K562 (cell line): ENCODE measurements around the gene COL23A1. TPM values are rescaled to one million over a fixed set of nuclear protein-coding genes. Genes with fewer than 3 reads are reported as not detected.

Experiments
- PRPF4 ChIP-seq: fragments of 200-400 bp; formaldehyde crosslinking; IDR thresholded peaks from one replicate; pipeline ENCODE4 v1.6.1; 2017; ENCODE audit warnings: low read length, low read depth, mild to moderate bottlenecking; ENCODE audit not compliant: insufficient read depth, poor library complexity, severe bottlenecking
- RAD51 ChIP-seq: fragments of 450-650 bp; IDR thresholded peaks from 2 replicates; pipeline ENCODE4 v1.7.1; 2016; ENCODE audit warnings: low read depth, mild to moderate bottlenecking, borderline replicate concordance
- ZNF253 ChIP-seq: fragments of 250-450 bp; sonication (Bioruptor Pico); conservative IDR thresholded peaks from 2 replicates; pipeline ENCODE4 v1.6.1; 2021; ENCODE audit warnings: mild to moderate bottlenecking
- polyA plus RNA-seq, 8 experiments: library from polyadenylated mRNA; depleted of rRNA in 4 of 8; stranded (reverse) in 5 of 8; unstranded in 3 of 8; fragments of >200 nt; fragmentation: Nextera tagmentation in 2 of 8; fragmentation: Illumina TruSeq in 1 of 8; extraction: Ambion mirVana in 2 of 8; extraction: Trizol in 1 of 8; gene quantifications; 2 replicates each; pipeline versions ENCODE4 v1.2.1 to v1.2.3, GENCODE V29; 2011 to 2014; ENCODE audit warnings: inconsistent platforms in 1 of 8, missing spikeins in 1 of 8
- total RNA-seq, 7 experiments: library from RNA; depleted of rRNA in 6 of 7; stranded (reverse); fragments of >200 nt in 6 of 7; fragmentation: Illumina TruSeq in 2 of 7; extraction: Trizol in 2 of 7; gene quantifications; 2 replicates each; pipeline versions ENCODE4 v1.2.1 to v1.2.3, GENCODE V29; 2011 to 2021; ENCODE audit warnings: low replicate concordance in 1 of 7
- TF ChIP-seq, protein P1 (sequence below): fragments of 450-650 bp; IDR thresholded peaks from 2 replicates; pipeline ENCODE4 v1.6.1; 2016; ENCODE audit warnings: low read depth

COL23A1 gene
- total and polyA plus RNA-seq, 9 of the 15 experiments (the other 6 are each of a cell fraction or from before 2014, with no cell fraction given): 0.09 TPM; not detected in 8

DNA sequence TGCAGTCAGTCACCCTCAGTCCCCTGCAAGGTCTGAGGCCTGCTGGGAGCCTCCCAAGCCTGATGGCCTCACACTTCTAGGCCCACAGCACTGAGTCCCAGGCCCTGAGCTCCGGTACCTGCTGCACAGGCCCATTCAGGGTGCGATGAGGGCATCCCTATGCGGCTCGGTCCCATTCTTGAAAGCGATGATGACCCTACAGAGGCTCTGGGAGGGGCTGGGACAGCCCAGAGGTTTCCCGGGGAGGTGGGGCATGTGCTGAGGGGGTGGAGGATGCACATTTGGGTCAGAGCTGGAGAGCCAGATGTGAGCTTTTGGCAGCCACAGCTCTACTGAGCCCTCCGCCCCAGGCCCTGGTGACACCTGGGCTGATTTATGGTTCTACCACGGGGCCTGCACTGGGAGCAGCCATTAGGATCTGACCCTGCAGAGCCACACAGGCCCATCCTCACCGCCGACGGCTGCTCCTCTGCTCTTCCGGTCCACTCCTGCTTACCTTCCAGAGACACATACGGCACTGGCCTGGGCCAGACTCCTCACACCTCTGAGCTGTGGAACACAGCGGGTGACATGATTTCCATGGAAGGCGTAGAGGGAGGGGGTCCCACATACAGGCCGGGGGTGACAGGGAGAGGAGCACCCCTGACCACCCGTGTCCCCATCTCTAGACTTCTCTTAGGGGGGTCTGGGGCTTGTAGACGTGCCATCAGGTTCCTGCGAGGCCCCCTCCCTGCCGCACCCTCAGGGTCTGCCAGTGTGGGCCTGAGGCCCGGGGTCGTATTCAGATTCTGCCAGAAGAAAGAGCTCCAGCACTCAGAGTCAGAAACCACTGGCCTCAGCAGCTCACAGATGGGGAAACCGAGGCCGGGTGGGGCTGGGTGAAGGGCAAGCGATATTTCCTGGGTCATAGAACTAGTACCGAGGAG lies 53.4 kb downstream of the COL23A1 start (continued):
- no peak for TF ChIP-seq PRPF4
- TF ChIP-seq, protein P1, sequence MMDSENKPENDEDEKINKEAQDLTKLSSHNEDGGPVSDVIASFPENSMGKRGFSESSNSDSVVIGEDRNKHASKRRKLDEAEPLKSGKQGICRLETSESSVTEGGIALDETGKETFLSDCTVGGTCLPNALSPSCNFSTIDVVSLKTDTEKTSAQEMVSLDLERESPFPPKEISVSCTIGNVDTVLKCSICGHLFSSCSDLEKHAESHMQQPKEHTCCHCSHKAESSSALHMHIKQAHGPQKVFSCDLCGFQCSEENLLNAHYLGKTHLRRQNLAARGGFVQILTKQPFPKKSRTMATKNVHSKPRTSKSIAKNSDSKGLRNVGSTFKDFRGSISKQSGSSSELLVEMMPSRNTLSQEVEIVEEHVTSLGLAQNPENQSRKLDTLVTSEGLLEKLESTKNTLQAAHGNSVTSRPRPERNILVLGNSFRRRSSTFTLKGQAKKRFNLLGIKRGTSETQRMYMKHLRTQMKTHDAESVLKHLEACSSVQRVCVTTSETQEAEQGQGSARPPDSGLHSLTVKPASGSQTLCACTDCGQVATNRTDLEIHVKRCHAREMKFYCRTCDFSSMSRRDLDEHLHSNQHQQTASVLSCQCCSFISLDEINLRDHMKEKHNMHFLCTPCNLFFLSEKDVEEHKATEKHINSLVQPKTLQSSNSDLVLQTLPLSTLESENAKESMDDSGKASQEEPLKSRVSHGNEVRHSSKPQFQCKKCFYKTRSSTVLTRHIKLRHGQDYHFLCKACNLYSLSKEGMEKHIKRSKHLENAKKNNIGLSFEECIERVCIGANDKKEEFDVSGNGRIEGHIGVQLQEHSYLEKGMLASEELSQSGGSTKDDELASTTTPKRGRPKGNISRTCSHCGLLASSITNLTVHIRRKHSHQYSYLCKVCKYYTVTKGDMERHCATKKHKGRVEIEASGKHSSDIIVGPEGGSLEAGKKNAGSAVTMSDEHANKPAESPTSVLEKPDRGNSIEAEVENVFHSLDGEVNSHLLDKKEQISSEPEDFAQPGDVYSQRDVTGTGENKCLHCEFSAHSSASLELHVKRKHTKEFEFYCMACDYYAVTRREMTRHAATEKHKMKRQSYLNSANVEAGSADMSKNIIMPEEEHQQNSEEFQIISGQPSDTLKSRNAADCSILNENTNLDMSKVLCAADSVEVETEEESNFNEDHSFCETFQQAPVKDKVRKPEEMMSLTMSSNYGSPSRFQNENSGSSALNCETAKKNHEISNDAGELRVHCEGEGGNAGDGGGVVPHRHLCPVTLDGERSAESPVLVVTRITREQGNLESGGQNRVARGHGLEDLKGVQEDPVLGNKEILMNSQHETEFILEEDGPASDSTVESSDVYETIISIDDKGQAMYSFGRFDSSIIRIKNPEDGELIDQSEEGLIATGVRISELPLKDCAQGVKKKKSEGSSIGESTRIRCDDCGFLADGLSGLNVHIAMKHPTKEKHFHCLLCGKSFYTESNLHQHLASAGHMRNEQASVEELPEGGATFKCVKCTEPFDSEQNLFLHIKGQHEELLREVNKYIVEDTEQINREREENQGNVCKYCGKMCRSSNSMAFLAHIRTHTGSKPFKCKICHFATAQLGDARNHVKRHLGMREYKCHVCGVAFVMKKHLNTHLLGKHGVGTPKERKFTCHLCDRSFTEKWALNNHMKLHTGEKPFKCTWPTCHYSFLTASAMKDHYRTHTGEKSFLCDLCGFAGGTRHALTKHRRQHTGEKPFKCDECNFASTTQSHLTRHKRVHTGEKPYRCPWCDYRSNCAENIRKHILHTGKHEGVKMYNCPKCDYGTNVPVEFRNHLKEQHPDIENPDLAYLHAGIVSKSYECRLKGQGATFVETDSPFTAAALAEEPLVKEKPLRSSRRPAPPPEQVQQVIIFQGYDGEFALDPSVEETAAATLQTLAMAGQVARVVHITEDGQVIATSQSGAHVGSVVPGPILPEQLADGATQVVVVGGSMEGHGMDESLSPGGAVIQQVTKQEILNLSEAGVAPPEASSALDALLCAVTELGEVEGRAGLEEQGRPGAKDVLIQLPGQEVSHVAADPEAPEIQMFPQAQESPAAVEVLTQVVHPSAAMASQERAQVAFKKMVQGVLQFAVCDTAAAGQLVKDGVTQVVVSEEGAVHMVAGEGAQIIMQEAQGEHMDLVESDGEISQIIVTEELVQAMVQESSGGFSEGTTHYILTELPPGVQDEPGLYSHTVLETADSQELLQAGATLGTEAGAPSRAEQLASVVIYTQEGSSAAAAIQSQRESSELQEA: no peak
- TF ChIP-seq ZNF253 (CRISPR knock-in tag): no peak
- no peak for TF ChIP-seq RAD51
